Ascending aorta (tissue), 2 donors: ENCODE measurements around the gene MANEAL. TPM values are rescaled to one million over a fixed set of nuclear protein-coding genes. Genes with fewer than 3 reads are reported as not detected.

Experiments
- DNase-seq, 2 donors: peaks; one replicate each; pipeline ENCODE4 v3.0.0-alpha.2; 2019; ENCODE audit warnings: low spot score in 2 of 2
- H3K27ac ChIP-seq, 2 donors: fragments of 200-600 bp; sonication (generic); one replicate each; pipeline ENCODE4 v1.5.1; 2016 to 2017; ENCODE audit warnings: mild to moderate bottlenecking in 1 of 2
- H3K27me3 ChIP-seq: fragments of 200-600 bp; sonication (generic); one replicate; pipeline ENCODE4 v1.5.1; 2017
- H3K36me3 ChIP-seq, 2 donors: fragments of 200-600 bp; sonication (generic); one replicate each; pipeline ENCODE4 v1.5.1; 2016
- H3K4me1 ChIP-seq, 2 donors: fragments of 200-600 bp; sonication (generic); one replicate each; pipeline ENCODE4 v1.5.1; 2016 to 2017; ENCODE audit warnings: mild to moderate bottlenecking in 1 of 2
- H3K4me3 ChIP-seq, 2 donors: fragments of 200-600 bp; sonication (generic); one replicate each; pipeline ENCODE4 v1.5.1; 2016 to 2017; ENCODE audit warnings: mild to moderate bottlenecking in 1 of 2
- H3K9me3 ChIP-seq, 2 donors: fragments of 200-600 bp; sonication (generic); one replicate each; pipeline ENCODE4 v1.5.1; 2016
- CTCF ChIP-seq, 3 experiments: fragments of 200-600 bp in 2 of 3; fragments of 450-650 bp in 1 of 3; sonication (generic) in 2 of 3; IDR thresholded peaks; one replicate each; pipeline ENCODE4 v1.5.1; 2016 to 2019; ENCODE audit warnings: antibody characterized with exemption in 3 of 3, mild to moderate bottlenecking in 1 of 3, moderate library complexity in 1 of 3
- intact Hi-C: fragments of 100-400 bp; cut with DNase I; formaldehyde crosslinking; loops from one replicate; pipeline ENCODE4 v1.15.1; 2023
- total RNA-seq: library from RNA; depleted of rRNA; stranded (reverse); fragments of >200 nt; gene quantifications from one replicate; pipeline ENCODE4 v1.1.0, GENCODE V29; 2016

Gene MANEAL
- total RNA-seq, 1 donor from 2014 or later = 0.43 TPM

GRCh38 chr1:37753473-37754321 is 40.0 kb upstream of the MANEAL start:
- H3K27ac ChIP-seq = no peak overlapping the region
- no peaks in the 10 kb centered on the region for H3K4me1 ChIP-seq
- intact Hi-C loops = no loop called here
- no peak for TF ChIP-seq CTCF (IDR thresholded peaks at IDR 0.05)
- H3K9me3 ChIP-seq = no peaks in the 10 kb centered on the region
- H3K36me3 ChIP-seq = no peaks in the 10 kb centered on the region
- DNase-seq = no peak
- peaks cover 3% of the 10 kb centered on the region for H3K27me3 ChIP-seq
- no peak overlapping the region for H3K4me3 ChIP-seq

- Histone ChIP-seq H3K4me1 (no peaks in the 10 kb centered on the region), H3K27me3 (peaks cover 3% of the 10 kb centered on the region), H3K4me3 (no peak overlapping the region), H3K36me3 (no peaks in the 10 kb centered on the region), H3K9me3 (no peaks in the 10 kb centered on the region), H3K27ac (no peak overlapping the region)
- DNase-seq = no peak
- TF ChIP-seq CTCF (IDR thresholded peaks at IDR 0.05) = no peak
- intact Hi-C loops = no loop called here
These were observed 38.4 kb upstream of the MANEAL start for GRCh38 chr1:37755290-37755689.

- intact Hi-C loops = no loop called here
- no peak for DNase-seq
- H3K4me1 ChIP-seq = no peaks in the 10 kb centered on the region
- H3K4me3 ChIP-seq = no peak overlapping the region
- TF ChIP-seq CTCF (IDR thresholded peaks at IDR 0.05) = no peak
- no peak overlapping the region for H3K27ac ChIP-seq
- H3K9me3 ChIP-seq = no peaks in the 10 kb centered on the region
- no peaks in the 10 kb centered on the region for H3K36me3 ChIP-seq
- peaks cover 3% of the 10 kb centered on the region for H3K27me3 ChIP-seq
These were observed 37.6 kb upstream of the MANEAL start for GRCh38 chr1:37755951-37756560.

GRCh38 chr1:37759451-37759850 is 34.2 kb upstream of the MANEAL start:
- Histone ChIP-seq H3K27me3 (peaks cover under 1% of the 10 kb centered on the region), H3K27ac (no peak overlapping the region), H3K9me3 (no peaks in the 10 kb centered on the region), H3K4me3 (no peak overlapping the region), H3K36me3 (no peaks in the 10 kb centered on the region), H3K4me1 (no peaks in the 10 kb centered on the region)
- no peak for DNase-seq
- TF ChIP-seq CTCF (IDR thresholded peaks at IDR 0.05) = no peak
- intact Hi-C loops = no loop called here

GRCh38 chr1:37761416-37762095 is 32.1 kb upstream of the MANEAL start:
- H3K4me1 ChIP-seq = no peaks in the 10 kb centered on the region
- no peak overlapping the region for H3K4me3 ChIP-seq
- no peak for TF ChIP-seq CTCF (IDR thresholded peaks at IDR 0.05)
- intact Hi-C loops = no loop called here
- H3K27ac ChIP-seq = no peak overlapping the region
- H3K36me3 ChIP-seq = no peaks in the 10 kb centered on the region
- peaks cover 15% of the 10 kb centered on the region for H3K27me3 ChIP-seq
- DNase-seq = no peak
- H3K9me3 ChIP-seq = no peaks in the 10 kb centered on the region
